WTC11 (cell line): Measurements from ENCODE around the gene GLI1. TPM values are rescaled to one million over a fixed set of nuclear protein-coding genes. Genes with fewer than 3 reads are reported as not detected.

Source experiments
- ATAC-seq: fragments of 200-7000 bp; cut with Tn5 transposase; 2 replicates; pipeline ENCODE4 v1.10.0; 2021; ENCODE audit warnings: mild to moderate bottlenecking, moderate library complexity
- CTCF ChIA-PET: fragments of 300-600 bp; sonication (Branson Sonifier 250); formaldehyde crosslinking; loops from one replicate; lab custom pipeline; 2021; ENCODE audit warnings: antibody characterized with exemption; lab: Charles Lee
- POLR2A ChIA-PET: fragments of 350-600 bp; sonication (Branson Sonifier 250); formaldehyde crosslinking; loops from one replicate; lab custom pipeline; 2021; ENCODE audit warnings: antibody characterized with exemption; lab: Charles Lee
- DNase-seq: peaks from one replicate; pipeline ENCODE4 v3.0.0; 2021; ENCODE audit warnings: low spot score
- H3K27ac Mint-ChIP-seq: 2 replicates; pipeline ENCODE4 v1.8.0; 2021; ENCODE audit warnings: mixed read lengths
- H3K27me3 Mint-ChIP-seq: 2 replicates; pipeline ENCODE4 v1.8.0; 2021; ENCODE audit warnings: low read depth, mild to moderate bottlenecking, moderate library complexity, mixed read lengths
- H3K36me3 Mint-ChIP-seq: 2 replicates; pipeline ENCODE4 v1.8.0; 2021; ENCODE audit warnings: mixed read lengths
- H3K4me1 Mint-ChIP-seq: 2 replicates; pipeline ENCODE4 v1.8.0; 2022; ENCODE audit warnings: mixed read lengths
- H3K4me3 Mint-ChIP-seq: 2 replicates; pipeline ENCODE4 v1.8.0; 2021; ENCODE audit warnings: mild to moderate bottlenecking, moderate library complexity, mixed read lengths
- H3K9me3 Mint-ChIP-seq: 2 replicates; pipeline ENCODE4 v1.8.0; 2021; ENCODE audit warnings: mixed read lengths
- ATF2 ChIP-seq: sonication (generic); formaldehyde crosslinking; IDR thresholded peaks from 2 replicates; pipeline ENCODE4 v1.8.1; 2022; ENCODE audit warnings: low read depth, missing genetic modification reagents, borderline replicate concordance
- ETV6 ChIP-seq: sonication (generic); formaldehyde crosslinking; IDR thresholded peaks from 2 replicates; pipeline ENCODE4 v1.8.1; 2022; ENCODE audit warnings: mild to moderate bottlenecking, missing genetic modification reagents
- FOXJ3 ChIP-seq: sonication (generic); formaldehyde crosslinking; IDR thresholded peaks from 2 replicates; pipeline ENCODE4 v1.9.0; 2021; ENCODE audit warnings: missing genetic modification reagents, mild to moderate bottlenecking, borderline replicate concordance
- GRHL2 ChIP-seq: fragments of 250-450 bp; sonication (Bioruptor Pico); IDR thresholded peaks from 2 replicates; pipeline ENCODE4 v1.8.0; 2022; ENCODE audit warnings: mild to moderate bottlenecking, moderate library complexity; ENCODE audit not compliant: insufficient replicate concordance, severe bottlenecking
- IRF2 ChIP-seq: sonication (generic); formaldehyde crosslinking; IDR thresholded peaks from 2 replicates; pipeline ENCODE4 v1.8.0; 2022; ENCODE audit warnings: low read depth, missing genetic modification reagents, borderline replicate concordance
- NFE2L1 ChIP-seq: sonication (generic); formaldehyde crosslinking; IDR thresholded peaks from 2 replicates; pipeline ENCODE4 v1.8.1; 2023; ENCODE audit warnings: missing genetic modification reagents
- NR2C2 ChIP-seq: sonication (generic); formaldehyde crosslinking; IDR thresholded peaks from 2 replicates; pipeline ENCODE4 v1.8.0; 2022; ENCODE audit warnings: mild to moderate bottlenecking, missing genetic modification reagents
- OVOL2 ChIP-seq: fragments of 250-450 bp; sonication (Bioruptor Pico); IDR thresholded peaks from 2 replicates; pipeline ENCODE4 v1.9.0; 2021; ENCODE audit warnings: mild to moderate bottlenecking, borderline replicate concordance
- SMAD4 ChIP-seq: sonication (generic); formaldehyde crosslinking; IDR thresholded peaks from 2 replicates; pipeline ENCODE4 v1.8.0; 2022; ENCODE audit warnings: mild to moderate bottlenecking, missing genetic modification reagents
- SP1 ChIP-seq: sonication (generic); formaldehyde crosslinking; conservative IDR thresholded peaks from 2 replicates; pipeline ENCODE4 v1.8.1; 2022; ENCODE audit warnings: missing genetic modification reagents
- TEAD1 ChIP-seq: sonication (generic); formaldehyde crosslinking; IDR thresholded peaks from 2 replicates; pipeline ENCODE4 v1.8.0; 2022; ENCODE audit warnings: mild to moderate bottlenecking, missing genetic modification reagents
- TEAD4 ChIP-seq: sonication (generic); formaldehyde crosslinking; IDR thresholded peaks from 2 replicates; pipeline ENCODE4 v1.8.0; 2022; ENCODE audit warnings: mild to moderate bottlenecking, missing genetic modification reagents
- ZMAT4 ChIP-seq: fragments of 250-450 bp; sonication (Bioruptor Pico); IDR thresholded peaks from 2 replicates; pipeline ENCODE4 v1.9.0; 2021; ENCODE audit warnings: mild to moderate bottlenecking
- ZNF121 ChIP-seq: sonication (generic); formaldehyde crosslinking; IDR thresholded peaks from 2 replicates; pipeline ENCODE4 v1.8.0; 2023; ENCODE audit warnings: missing genetic modification reagents
- ZNF219 ChIP-seq: sonication (generic); formaldehyde crosslinking; IDR thresholded peaks from 2 replicates; pipeline ENCODE4 v1.8.0; 2023; ENCODE audit warnings: missing genetic modification reagents, mild to moderate bottlenecking, borderline replicate concordance
- ZNF263 ChIP-seq: sonication (generic); formaldehyde crosslinking; IDR thresholded peaks from 2 replicates; pipeline ENCODE4 v1.8.1; 2022; ENCODE audit warnings: low read depth, mild to moderate bottlenecking, moderate library complexity, missing genetic modification reagents
- ZNF317 ChIP-seq: sonication (generic); formaldehyde crosslinking; IDR thresholded peaks from 2 replicates; pipeline ENCODE4 v1.8.1; 2023; ENCODE audit warnings: low read depth, mild to moderate bottlenecking, moderate library complexity, missing genetic modification reagents, borderline replicate concordance
- total RNA-seq: library from RNA; stranded (reverse); gene quantifications from 3 replicates; pipeline ENCODE4 v1.2.3, GENCODE V29; 2021
- TF ChIP-seq, protein P1 (sequence below): sonication (generic); formaldehyde crosslinking; conservative IDR thresholded peaks from 2 replicates; pipeline ENCODE4 v1.8.1; 2023; ENCODE audit warnings: mild to moderate bottlenecking, low read depth, missing genetic modification reagents, moderate library complexity
- TF ChIP-seq, protein P2 (sequence below): sonication (generic); formaldehyde crosslinking; IDR thresholded peaks from 2 replicates; pipeline ENCODE4 v1.8.1; 2023; ENCODE audit warnings: mild to moderate bottlenecking, missing genetic modification reagents, borderline replicate concordance
- TF ChIP-seq, protein P3 (sequence below): sonication (generic); formaldehyde crosslinking; conservative IDR thresholded peaks from 2 replicates; pipeline ENCODE4 v1.8.1; 2022; ENCODE audit warnings: mild to moderate bottlenecking, missing genetic modification reagents

Gene GLI1
- total RNA-seq, 1 experiment from 2014 or later = 16.2 TPM

- H3K27ac Mint-ChIP-seq = no peak overlapping the region
- ChIA-PET POLR2A (interaction anchor here (0.6 kb wide), 1 partner anchor 184 kb away, joined by 5 read pairs; no protein-coding TSS in a partner anchor), CTCF (interaction anchor here (1.2 kb wide), 1 partner anchor 157 kb away, joined by 3 read pairs; no protein-coding TSS in a partner anchor)
- ATAC-seq = no peak
- TF ChIP-seq, protein P1, sequence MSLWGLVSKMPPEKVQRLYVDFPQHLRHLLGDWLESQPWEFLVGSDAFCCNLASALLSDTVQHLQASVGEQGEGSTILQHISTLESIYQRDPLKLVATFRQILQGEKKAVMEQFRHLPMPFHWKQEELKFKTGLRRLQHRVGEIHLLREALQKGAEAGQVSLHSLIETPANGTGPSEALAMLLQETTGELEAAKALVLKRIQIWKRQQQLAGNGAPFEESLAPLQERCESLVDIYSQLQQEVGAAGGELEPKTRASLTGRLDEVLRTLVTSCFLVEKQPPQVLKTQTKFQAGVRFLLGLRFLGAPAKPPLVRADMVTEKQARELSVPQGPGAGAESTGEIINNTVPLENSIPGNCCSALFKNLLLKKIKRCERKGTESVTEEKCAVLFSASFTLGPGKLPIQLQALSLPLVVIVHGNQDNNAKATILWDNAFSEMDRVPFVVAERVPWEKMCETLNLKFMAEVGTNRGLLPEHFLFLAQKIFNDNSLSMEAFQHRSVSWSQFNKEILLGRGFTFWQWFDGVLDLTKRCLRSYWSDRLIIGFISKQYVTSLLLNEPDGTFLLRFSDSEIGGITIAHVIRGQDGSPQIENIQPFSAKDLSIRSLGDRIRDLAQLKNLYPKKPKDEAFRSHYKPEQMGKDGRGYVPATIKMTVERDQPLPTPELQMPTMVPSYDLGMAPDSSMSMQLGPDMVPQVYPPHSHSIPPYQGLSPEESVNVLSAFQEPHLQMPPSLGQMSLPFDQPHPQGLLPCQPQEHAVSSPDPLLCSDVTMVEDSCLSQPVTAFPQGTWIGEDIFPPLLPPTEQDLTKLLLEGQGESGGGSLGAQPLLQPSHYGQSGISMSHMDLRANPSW = no peak
- TF ChIP-seq IRF2 (CRISPR knock-in tag) (no peak), ZNF263 (CRISPR knock-in tag) (no peak)
- DNase-seq = no peak
- H3K27me3 Mint-ChIP-seq = peaks cover 9% of the 10 kb centered on the region
- 0 out of 2 replicates have a peak, but pooled peaks cover 3% of the 10 kb centered on the region for H3K36me3 Mint-ChIP-seq
- no peak overlapping the region for H3K4me3 Mint-ChIP-seq
- peaks cover 13% of the 10 kb centered on the region for H3K4me1 Mint-ChIP-seq
- no peaks in the 10 kb centered on the region for H3K9me3 Mint-ChIP-seq
These were observed 5.0 kb downstream of the GLI1 start for GRCh38 chr12:57464569-57464968.

DNA sequence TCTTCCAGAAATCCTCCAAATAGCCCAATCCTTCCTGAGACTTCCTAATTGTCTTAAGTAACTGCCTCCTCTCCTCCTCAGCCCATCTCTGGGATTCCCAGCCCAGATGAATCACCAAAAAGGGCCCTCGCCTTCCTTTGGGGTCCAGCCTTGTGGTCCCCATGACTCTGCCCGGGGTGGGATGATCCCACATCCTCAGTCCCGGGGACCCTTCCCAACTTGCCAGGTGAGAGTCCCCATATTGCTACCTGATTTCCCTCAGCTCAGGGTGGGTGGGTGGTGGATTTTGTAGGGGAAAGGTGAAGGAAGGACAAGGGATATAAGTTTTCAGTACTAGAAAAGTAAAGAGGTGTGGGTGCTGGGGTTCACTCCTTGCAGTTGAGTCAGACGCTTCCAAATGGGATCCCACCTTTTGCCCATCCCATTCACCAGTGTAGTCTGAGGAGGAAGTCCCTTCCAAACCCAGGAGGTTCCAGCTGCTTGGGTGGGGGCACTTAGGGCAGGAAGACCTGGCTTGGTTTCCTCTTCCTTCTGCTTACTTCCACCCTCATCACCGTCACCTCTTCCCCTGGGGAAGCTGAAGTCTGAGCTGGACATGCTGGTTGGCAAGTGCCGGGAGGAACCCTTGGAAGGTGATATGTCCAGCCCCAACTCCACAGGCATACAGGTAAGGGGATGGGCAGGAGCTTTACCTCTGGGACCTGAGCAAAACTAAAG lies 5.6 kb downstream of the GLI1 start:
- Mint-ChIP-seq H3K27me3 (peaks cover 9% of the 10 kb centered on the region), H3K27ac (no peak overlapping the region), H3K4me3 (no peak overlapping the region), H3K36me3 (0 out of 2 replicates have a peak, but pooled peaks cover 3% of the 10 kb centered on the region), H3K9me3 (no peaks in the 10 kb centered on the region), H3K4me1 (peaks cover 12% of the 10 kb centered on the region)
- ATAC-seq (no peak), DNase-seq (no peak)
- ChIA-PET POLR2A (no interaction called here), CTCF (interaction anchor here (1.5 kb wide), 1 partner anchor 11 kb away, joined by 12 read pairs; no protein-coding TSS in a partner anchor)
- TF ChIP-seq SMAD4 (CRISPR knock-in tag) = no peak
- TF ChIP-seq, protein P2, sequence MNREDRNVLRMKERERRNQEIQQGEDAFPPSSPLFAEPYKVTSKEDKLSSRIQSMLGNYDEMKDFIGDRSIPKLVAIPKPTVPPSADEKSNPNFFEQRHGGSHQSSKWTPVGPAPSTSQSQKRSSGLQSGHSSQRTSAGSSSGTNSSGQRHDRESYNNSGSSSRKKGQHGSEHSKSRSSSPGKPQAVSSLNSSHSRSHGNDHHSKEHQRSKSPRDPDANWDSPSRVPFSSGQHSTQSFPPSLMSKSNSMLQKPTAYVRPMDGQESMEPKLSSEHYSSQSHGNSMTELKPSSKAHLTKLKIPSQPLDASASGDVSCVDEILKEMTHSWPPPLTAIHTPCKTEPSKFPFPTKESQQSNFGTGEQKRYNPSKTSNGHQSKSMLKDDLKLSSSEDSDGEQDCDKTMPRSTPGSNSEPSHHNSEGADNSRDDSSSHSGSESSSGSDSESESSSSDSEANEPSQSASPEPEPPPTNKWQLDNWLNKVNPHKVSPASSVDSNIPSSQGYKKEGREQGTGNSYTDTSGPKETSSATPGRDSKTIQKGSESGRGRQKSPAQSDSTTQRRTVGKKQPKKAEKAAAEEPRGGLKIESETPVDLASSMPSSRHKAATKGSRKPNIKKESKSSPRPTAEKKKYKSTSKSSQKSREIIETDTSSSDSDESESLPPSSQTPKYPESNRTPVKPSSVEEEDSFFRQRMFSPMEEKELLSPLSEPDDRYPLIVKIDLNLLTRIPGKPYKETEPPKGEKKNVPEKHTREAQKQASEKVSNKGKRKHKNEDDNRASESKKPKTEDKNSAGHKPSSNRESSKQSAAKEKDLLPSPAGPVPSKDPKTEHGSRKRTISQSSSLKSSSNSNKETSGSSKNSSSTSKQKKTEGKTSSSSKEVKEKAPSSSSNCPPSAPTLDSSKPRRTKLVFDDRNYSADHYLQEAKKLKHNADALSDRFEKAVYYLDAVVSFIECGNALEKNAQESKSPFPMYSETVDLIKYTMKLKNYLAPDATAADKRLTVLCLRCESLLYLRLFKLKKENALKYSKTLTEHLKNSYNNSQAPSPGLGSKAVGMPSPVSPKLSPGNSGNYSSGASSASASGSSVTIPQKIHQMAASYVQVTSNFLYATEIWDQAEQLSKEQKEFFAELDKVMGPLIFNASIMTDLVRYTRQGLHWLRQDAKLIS = no peak
- TF ChIP-seq FOXJ3 = no peak
- TF ChIP-seq, protein P3, sequence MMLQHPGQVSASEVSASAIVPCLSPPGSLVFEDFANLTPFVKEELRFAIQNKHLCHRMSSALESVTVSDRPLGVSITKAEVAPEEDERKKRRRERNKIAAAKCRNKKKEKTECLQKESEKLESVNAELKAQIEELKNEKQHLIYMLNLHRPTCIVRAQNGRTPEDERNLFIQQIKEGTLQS (CRISPR knock-in tag) = no peak
- TF ChIP-seq TEAD4 (CRISPR knock-in tag) = no peak
- TF ChIP-seq ATF2 = no peak
- no peak for TF ChIP-seq ZNF121

- Mint-ChIP-seq H3K27ac (no peak overlapping the region; the same call in 1 of the 2 replicates), H3K4me1 (peaks cover 9% of the 10 kb centered on the region), H3K36me3 (0 out of 2 replicates have a peak, but pooled peaks cover 3% of the 10 kb centered on the region), H3K9me3 (no peaks in the 10 kb centered on the region), H3K27me3 (peaks cover 9% of the 10 kb centered on the region), H3K4me3 (no peak overlapping the region)
- ChIA-PET CTCF (interaction anchor here (1.5 kb wide), 1 partner anchor 10 kb away, joined by 12 read pairs; no protein-coding TSS in a partner anchor), POLR2A (no interaction called here)
- ATAC-seq = no peak
- no peak for DNase-seq
- TF ChIP-seq ZMAT4 = no peak
- no peak for TF ChIP-seq OVOL2 (CRISPR knock-in tag)
- TF ChIP-seq ETV6 = no peak
- TF ChIP-seq TEAD1 (CRISPR knock-in tag) = no peak
- TF ChIP-seq ATF2 = no peak
- TF ChIP-seq ZNF219 (CRISPR knock-in tag) = no peak
- no peak for TF ChIP-seq SP1 (CRISPR knock-in tag)
- no peak for TF ChIP-seq NR2C2
- no peak for TF ChIP-seq GRHL2
- TF ChIP-seq ZNF317 (CRISPR knock-in tag) = no peak
- no peak for TF ChIP-seq NFE2L1 (CRISPR knock-in tag)
These were observed 6.3 kb downstream of the GLI1 start for GRCh38 chr12:57465747-57466505.
